ENCODE measurements around the gene SLC44A4. TPM values are rescaled to one million over a fixed set of nuclear protein-coding genes. Genes with fewer than 3 reads are reported as not detected.

Gene SLC44A4
- total and polyA plus RNA-seq, 9 of the 15 experiments (the other 6 are each of a cell fraction or from before 2014, with no cell fraction given): 7.9 to 18.6 (median 11.2) TPM

GRCh38 chr6:31821301-31822035 is 57.3 kb downstream of the SLC44A4 start (continued):
- peak; percentile 37; the same call in 1 of the 2 replicates for TF ChIP-seq ZBTB12 (CRISPR knock-in tag; IDR thresholded peaks at IDR 0.05)
- TF ChIP-seq TRIM24 (IDR thresholded peaks at IDR 0.05): peak in 1 of 2 experiments; percentile 74; a peak in 3 of 4 replicates
- TF ChIP-seq HMGXB4 (CRISPR knock-in tag; IDR thresholded peaks at IDR 0.05): peak; percentile 43; the same call in 1 of the 2 replicates
- TF ChIP-seq PREB (CRISPR knock-in tag; IDR thresholded peaks at IDR 0.05): peak; percentile 68; the same call in 1 of the 2 replicates
- peak; percentile 95 for TF ChIP-seq HLTF (IDR thresholded peaks at IDR 0.05)
- peak; percentile 71 for TF ChIP-seq ZNF121 (CRISPR knock-in tag; conservative IDR thresholded peaks at IDR 0.05)
- peak; percentile 86 for TF ChIP-seq RBBP5 (IDR thresholded peaks at IDR 0.05; ENCODE audit: borderline replicate concordance, insufficient read depth, low read length, poor library complexity, severe bottlenecking)
- peak; percentile 15; the same call in 1 of the 2 replicates for TF ChIP-seq ZSCAN29 (IDR thresholded peaks at IDR 0.05)
- peak; percentile 97 for TF ChIP-seq HDAC2 (IDR thresholded peaks at IDR 0.05)
- TF ChIP-seq ZNF511 (CRISPR knock-in tag; IDR thresholded peaks at IDR 0.05): peak; percentile 87
- TF ChIP-seq RREB1 (CRISPR knock-in tag; IDR thresholded peaks at IDR 0.05): peak; percentile 55
- TF ChIP-seq ZBTB2 (IDR thresholded peaks at IDR 0.05): 0 out of 2 replicates have a peak, but pooled peaks have one; percentile 13
- no peak for TF ChIP-seq GTF2A2 (tag; IDR thresholded peaks at IDR 0.05)
- TF ChIP-seq CEBPB (tag; IDR thresholded peaks at IDR 0.05): peak; percentile 89
